ENCODE data around the gene SLC25A27.

Gene SLC25A27

DNA sequence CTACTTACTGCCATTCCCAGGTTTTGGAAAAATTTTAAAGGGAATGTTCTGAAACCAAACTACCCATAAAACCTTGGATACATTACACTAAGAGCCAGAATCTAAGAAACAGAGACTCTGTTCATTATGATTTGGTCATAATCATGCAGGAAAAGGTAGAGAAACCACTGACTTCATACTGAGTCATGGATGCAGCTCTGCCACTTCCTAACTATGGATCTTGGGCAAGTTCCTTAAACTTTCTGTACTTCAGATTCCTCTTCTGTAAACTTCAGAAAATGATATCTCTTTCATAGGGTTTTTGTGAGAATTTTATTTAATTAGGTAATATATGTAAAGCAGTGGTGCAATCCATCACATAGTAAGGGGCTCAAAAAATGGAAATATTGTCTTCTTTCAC is 62.4 kb downstream of the SLC25A27 start:
- DNase-seq (ENCODE audit: low read depth in 2 of 2): no peak

DNA sequence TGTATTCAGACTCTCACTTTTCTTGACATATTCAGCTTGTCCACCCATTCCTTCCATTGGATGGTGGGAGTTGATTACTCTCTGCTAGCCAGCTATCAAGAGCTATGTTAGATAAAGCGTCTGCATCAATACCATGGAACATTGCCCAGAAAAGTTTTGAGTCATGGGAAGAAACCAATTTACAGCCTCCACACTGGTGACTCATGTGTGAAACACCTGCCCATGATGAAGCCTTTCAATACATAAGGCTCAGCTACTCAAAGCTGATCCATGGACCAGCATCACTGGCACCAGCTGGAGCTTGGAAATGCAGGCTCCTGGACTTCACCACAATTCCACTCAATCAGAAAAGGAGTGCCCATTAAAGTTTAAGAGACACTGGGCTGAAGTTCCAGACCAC is 66.3 kb downstream of the SLC25A27 start:
- no peak for DNase-seq (ENCODE audit: low read depth in 2 of 2)

DNA sequence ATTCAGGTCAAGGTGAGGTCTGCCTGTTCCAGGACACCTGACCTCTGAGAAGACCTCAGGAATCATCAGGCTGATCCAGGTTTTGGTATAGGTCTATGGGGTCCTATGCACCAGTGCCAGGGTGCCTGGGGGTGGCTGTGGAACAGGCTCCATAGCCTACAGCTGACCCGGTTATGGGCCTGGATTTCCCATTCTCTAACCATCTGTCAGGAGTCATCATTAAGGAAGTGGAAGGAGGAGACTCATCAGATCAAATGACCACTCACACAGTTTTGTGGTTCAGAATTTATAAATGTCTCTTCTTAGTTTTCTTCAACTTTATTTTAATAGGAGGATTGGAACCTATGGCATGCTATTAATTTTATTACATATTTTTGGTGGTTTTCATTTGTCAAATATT is 67.6 kb downstream of the SLC25A27 start:
- DNase-seq (ENCODE audit: low read depth in 2 of 2): no peak
